ENCODE measurements around the gene BICC1.

Gene BICC1

DNA sequence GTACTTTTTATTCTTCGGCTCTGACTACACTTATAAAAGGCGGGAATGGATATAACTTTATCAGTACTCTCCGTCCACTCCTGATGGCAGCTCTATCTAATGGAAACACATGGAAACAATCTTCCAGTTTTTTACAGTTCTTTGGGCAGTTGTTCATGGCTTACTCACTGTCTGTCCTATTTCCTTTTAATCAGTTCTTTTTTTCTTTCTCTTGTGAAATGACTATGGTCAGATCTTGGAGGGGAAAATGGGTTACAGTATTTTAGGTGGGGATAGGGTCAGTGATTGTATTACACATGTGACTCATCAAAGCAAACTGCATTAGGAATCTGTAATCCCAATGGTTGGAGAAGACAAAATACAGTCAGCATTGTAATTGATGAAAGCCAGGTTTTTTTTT lies 112.4 kb downstream of the BICC1 start:
- no peak overlapping the region for H3K27ac ChIP-seq
- TF ChIP-seq, protein P1, sequence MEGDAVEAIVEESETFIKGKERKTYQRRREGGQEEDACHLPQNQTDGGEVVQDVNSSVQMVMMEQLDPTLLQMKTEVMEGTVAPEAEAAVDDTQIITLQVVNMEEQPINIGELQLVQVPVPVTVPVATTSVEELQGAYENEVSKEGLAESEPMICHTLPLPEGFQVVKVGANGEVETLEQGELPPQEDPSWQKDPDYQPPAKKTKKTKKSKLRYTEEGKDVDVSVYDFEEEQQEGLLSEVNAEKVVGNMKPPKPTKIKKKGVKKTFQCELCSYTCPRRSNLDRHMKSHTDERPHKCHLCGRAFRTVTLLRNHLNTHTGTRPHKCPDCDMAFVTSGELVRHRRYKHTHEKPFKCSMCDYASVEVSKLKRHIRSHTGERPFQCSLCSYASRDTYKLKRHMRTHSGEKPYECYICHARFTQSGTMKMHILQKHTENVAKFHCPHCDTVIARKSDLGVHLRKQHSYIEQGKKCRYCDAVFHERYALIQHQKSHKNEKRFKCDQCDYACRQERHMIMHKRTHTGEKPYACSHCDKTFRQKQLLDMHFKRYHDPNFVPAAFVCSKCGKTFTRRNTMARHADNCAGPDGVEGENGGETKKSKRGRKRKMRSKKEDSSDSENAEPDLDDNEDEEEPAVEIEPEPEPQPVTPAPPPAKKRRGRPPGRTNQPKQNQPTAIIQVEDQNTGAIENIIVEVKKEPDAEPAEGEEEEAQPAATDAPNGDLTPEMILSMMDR (conservative IDR thresholded peaks at IDR 0.05) = no peak
- no peak for TF ChIP-seq ZFX (IDR thresholded peaks at IDR 0.05)

DNA sequence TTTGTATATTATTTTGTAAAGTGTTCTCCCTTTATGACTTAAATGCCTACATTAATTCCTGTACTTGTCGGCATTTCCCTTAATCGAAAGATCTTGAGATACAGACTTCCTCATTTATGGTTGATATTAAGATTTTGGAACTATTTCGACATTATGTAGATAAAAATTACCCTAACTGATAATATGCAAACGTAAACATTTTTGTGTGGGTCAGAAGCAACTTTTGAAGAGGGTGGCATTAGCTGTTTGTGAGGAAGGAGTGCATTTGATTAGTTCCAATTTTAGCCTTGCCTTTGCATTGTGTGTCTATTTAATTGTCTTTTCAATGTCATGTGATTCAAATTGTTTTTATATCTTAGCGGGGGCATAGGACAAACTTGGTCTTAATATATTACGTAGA lies 114.7 kb downstream of the BICC1 start:
- no peak overlapping the region for H3K27ac ChIP-seq
- no peak for TF ChIP-seq ZFX (IDR thresholded peaks at IDR 0.05)
- TF ChIP-seq, protein P1 (conservative IDR thresholded peaks at IDR 0.05) = no peak

DNA sequence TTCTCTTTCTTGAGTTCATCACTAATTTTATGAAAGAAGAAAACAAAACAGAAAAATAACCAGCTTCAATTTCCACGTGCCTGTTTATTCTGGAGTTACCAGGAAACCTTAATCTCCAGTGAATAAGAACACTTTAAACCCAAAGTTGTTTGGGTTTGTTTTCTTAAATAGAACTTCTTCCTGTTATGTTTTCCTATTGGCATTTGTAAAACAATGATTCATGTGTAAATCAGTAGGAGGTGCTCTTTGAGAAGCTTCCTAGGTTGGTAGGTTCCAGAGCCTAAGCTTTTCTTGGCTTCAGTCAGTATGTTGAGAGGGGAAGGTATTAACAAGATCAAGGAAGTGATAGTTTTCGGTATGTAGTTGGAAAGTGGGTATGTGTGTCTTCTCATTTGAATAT lies 119.0 kb downstream of the BICC1 start:
- TF ChIP-seq, protein P1 (conservative IDR thresholded peaks at IDR 0.05) = peak; percentile 11; the same call in 1 of the 2 replicates
- no peak for TF ChIP-seq ZFX (IDR thresholded peaks at IDR 0.05)

DNA sequence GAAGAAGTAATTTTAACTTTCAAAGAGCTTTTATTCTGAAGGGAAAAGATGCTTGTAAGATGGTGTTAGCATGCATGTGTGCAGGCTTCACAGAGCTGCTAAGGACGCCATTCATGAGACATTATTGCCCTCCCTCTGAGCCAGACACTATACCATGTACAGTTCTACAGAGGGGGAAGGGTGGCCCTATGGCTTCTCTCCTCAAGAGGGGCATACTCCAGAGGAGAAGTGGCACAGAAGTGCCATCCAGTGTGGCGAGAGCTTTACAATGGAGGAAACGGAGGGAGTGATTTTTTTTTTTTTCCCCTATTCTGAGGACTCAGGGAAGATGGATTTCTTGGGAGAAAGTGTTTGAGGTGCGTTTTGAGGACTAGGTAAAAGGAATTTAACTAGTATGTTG lies 119.5 kb downstream of the BICC1 start:
- no peak overlapping the region for H3K27ac ChIP-seq
- TF ChIP-seq ZFX (IDR thresholded peaks at IDR 0.05) = no peak
- TF ChIP-seq, protein P1 (conservative IDR thresholded peaks at IDR 0.05) = no peak

More for the DNA sequence above, 119.0 kb downstream of the BICC1 start:
- no peak overlapping the region for H3K27ac ChIP-seq

DNA sequence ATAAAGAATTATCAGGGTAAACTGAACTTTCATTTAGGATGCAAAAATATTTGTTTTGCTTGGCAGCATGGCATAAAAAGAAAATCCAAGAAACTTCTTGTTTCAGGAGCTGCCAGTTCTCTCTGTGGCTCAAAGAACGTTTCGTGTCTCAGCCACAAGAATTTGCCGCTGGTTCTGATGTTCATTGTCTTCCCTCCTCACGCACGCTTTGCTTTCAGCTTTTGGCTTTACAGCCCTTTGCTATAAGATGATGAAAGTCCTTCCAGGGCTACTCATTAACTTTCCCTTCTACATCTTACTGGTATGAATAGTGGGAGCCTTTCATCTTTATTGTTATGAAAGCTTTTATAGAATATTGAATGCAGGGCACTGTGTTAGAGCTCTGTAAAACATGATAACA lies 124.7 kb downstream of the BICC1 start:
- no peak overlapping the region for H3K27ac ChIP-seq
- no peak for TF ChIP-seq ZFX (IDR thresholded peaks at IDR 0.05)
- TF ChIP-seq, protein P1 (conservative IDR thresholded peaks at IDR 0.05) = no peak

DNA sequence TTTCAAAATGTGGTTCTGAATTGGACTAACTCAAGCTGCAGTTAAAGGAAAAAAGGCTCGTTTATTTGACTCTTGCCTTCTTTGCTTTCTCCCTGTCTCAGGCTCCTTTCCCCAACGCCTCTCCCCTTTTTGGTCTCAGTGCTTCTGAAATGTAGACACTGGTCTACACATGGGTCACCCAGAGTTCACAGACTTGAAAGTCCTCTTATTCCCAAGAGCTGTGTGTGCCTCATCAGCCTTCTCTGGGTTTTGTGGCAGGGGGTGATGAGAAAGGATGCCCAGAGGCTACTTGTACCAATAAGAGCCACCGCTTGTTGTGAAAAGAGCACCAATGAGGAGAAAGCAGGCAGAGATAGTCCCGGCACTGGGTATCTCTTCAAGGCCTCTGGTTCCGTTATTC lies 125.7 kb downstream of the BICC1 start:
- TF ChIP-seq, protein P1 (conservative IDR thresholded peaks at IDR 0.05) = no peak
- TF ChIP-seq ZFX (IDR thresholded peaks at IDR 0.05) = no peak
- no peak overlapping the region for H3K27ac ChIP-seq

DNA sequence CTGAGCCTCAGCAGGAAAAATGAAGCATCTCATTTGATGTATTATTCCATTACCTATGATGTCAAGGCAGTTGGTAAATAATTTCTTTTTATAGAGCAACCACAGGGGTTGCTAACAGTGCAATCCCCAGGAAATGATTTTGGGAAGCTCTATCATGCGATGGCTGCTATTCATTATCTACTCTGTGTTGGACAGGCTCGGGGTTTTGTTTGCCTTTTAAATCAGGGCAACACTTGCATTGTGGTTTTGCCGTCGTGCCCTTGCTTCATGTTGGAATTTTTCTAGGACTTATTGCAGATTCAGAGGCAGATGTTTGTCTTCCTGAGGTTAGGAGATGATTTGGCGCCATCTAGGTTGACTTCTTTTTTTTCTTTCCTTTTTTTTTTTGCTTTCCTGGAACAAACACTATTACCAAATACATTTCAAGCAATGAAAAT lies 128.4 kb downstream of the BICC1 start:
- no peak for TF ChIP-seq ZFX (IDR thresholded peaks at IDR 0.05)
- TF ChIP-seq, protein P1 (conservative IDR thresholded peaks at IDR 0.05) = peak; percentile 63
- no peak overlapping the region for H3K27ac ChIP-seq
